Measurements from ENCODE around the gene LATS2.

DNA sequence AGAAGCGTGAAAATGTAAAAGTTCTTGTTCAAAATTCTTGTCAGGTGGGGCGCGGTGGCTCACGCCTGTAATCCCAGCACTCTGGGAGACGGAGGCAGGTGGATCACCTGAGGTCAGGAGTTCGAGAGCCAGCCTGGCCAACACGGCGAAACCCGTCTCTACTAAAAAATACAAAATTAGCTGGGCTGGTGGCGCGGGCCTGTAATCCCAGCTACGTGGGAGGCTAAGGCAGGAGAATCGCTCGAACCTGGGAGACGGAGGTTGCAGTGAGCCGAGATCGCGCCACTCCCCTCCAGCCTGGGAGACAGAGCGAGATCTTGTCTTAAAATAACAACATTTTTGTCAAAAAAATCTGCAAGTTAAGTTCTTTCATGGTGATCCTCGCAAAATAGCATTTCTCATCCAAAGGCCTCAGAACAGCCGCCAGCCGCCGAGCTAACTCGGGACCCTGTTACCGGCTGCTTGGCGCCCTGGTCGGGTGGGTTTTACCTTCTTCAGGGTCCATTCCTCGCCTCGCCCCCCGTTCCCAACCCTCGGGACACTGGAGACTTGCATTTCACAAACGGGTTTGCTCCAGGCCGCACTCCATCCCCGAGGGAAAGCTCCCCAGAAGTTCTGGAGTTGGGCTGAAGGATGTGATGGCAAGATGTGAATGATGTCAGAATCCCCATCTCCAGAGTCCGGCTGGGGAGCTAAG is 1.6 kb downstream of the LATS2 start:
- TF ChIP-seq ZC3H10 (CRISPR knock-in tag; IDR thresholded peaks at IDR 0.05) (no peak), ZFP3 (CRISPR knock-in tag; IDR thresholded peaks at IDR 0.05) (no peak), SNAI2 (CRISPR knock-in tag; IDR thresholded peaks at IDR 0.05) (no peak), ISL1 (CRISPR knock-in tag; IDR thresholded peaks at IDR 0.05) (no peak), RARB (CRISPR knock-in tag; IDR thresholded peaks at IDR 0.05) (no peak), ARNTL (CRISPR knock-in tag; IDR thresholded peaks at IDR 0.05; ENCODE audit: borderline replicate concordance, low read depth) (no peak)
- TF ChIP-seq, protein P1, sequence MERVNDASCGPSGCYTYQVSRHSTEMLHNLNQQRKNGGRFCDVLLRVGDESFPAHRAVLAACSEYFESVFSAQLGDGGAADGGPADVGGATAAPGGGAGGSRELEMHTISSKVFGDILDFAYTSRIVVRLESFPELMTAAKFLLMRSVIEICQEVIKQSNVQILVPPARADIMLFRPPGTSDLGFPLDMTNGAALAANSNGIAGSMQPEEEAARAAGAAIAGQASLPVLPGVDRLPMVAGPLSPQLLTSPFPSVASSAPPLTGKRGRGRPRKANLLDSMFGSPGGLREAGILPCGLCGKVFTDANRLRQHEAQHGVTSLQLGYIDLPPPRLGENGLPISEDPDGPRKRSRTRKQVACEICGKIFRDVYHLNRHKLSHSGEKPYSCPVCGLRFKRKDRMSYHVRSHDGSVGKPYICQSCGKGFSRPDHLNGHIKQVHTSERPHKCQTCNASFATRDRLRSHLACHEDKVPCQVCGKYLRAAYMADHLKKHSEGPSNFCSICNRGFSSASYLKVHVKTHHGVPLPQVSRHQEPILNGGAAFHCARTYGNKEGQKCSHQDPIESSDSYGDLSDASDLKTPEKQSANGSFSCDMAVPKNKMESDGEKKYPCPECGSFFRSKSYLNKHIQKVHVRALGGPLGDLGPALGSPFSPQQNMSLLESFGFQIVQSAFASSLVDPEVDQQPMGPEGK (CRISPR knock-in tag; IDR thresholded peaks at IDR 0.05; ENCODE audit: borderline replicate concordance): no peak
- TF ChIP-seq, protein P2, sequence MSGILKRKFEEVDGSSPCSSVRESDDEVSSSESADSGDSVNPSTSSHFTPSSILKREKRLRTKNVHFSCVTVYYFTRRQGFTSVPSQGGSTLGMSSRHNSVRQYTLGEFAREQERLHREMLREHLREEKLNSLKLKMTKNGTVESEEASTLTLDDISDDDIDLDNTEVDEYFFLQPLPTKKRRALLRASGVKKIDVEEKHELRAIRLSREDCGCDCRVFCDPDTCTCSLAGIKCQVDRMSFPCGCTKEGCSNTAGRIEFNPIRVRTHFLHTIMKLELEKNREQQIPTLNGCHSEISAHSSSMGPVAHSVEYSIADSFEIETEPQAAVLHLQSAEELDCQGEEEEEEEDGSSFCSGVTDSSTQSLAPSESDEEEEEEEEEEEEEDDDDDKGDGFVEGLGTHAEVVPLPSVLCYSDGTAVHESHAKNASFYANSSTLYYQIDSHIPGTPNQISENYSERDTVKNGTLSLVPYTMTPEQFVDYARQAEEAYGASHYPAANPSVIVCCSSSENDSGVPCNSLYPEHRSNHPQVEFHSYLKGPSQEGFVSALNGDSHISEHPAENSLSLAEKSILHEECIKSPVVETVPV (CRISPR knock-in tag; IDR thresholded peaks at IDR 0.05): no peak

All from SK-N-SH treated with all-trans-retinoic acid at 6 μM for 48 hours (cell line).